MCF 10A (cell line): ENCODE results near the gene TRIM44. TPM values are rescaled to one million over a fixed set of nuclear protein-coding genes. Genes with fewer than 3 reads are reported as not detected.

Experiments used
- BruUV-seq: library from RNA; stranded (reverse); fragments of 400-500 nt; replicated peaks from 2 replicates; lab custom pipeline; 2021; lab: Mats Ljungman, UMichigan
- CTCF ChIA-PET: fragments of 300-600 bp; sonication (Branson Sonifier 250); formaldehyde crosslinking; extraction: SDS; loops from one replicate; lab custom pipeline; 2021; ENCODE audit warnings: antibody characterized with exemption, inconsistent platforms; lab: Yijun Ruan, JAX
- POLR2A ChIA-PET: fragments of 300-600, 350-650 bp; sonication (Branson Sonifier 250); formaldehyde crosslinking; extraction: SDS; loops from one replicate; lab custom pipeline; 2020; ENCODE audit warnings: antibody characterized with exemption, inconsistent platforms; lab: Yijun Ruan, JAX
- DNase-seq: peaks from one replicate; pipeline ENCODE4 v3.0.0-alpha.2; 2018; ENCODE audit not compliant: unreplicated experiment
- H3K27ac Mint-ChIP-seq: one replicate; pipeline ENCODE4 v1.8.0; 2022; ENCODE audit warnings: mild to moderate bottlenecking, low read depth, mixed read lengths; ENCODE audit not compliant: unreplicated experiment
- H3K27me3 Mint-ChIP-seq: one replicate; pipeline ENCODE4 v1.8.0; 2022; ENCODE audit warnings: mixed read lengths; ENCODE audit not compliant: insufficient read depth, unreplicated experiment
- H3K36me3 Mint-ChIP-seq: one replicate; pipeline ENCODE4 v1.8.0; 2022; ENCODE audit warnings: mild to moderate bottlenecking, moderate library complexity, mixed read lengths; ENCODE audit not compliant: insufficient read depth, unreplicated experiment
- H3K4me1 Mint-ChIP-seq: one replicate; pipeline ENCODE4 v1.8.0; 2022; ENCODE audit warnings: mixed read lengths; ENCODE audit not compliant: insufficient read depth, unreplicated experiment
- H3K4me3 Mint-ChIP-seq: one replicate; pipeline ENCODE4 v1.8.0; 2022; ENCODE audit warnings: mild to moderate bottlenecking, moderate library complexity, mixed read lengths; ENCODE audit not compliant: unreplicated experiment
- H3K9me3 Mint-ChIP-seq: one replicate; pipeline ENCODE4 v1.8.0; 2022; ENCODE audit warnings: mixed read lengths; ENCODE audit not compliant: unreplicated experiment
- intact Hi-C: fragments of 100-400 bp; cut with micrococcal nuclease; formaldehyde crosslinking; loops from 2 replicates; pipeline ENCODE4 v1.14.1; 2022
- total RNA-seq: library from RNA; stranded (reverse); gene quantifications from 2 replicates; pipeline ENCODE4 v1.2.3, GENCODE V29; 2022
- TF ChIP-seq, protein P1 (sequence below): fragments of 200-600 bp; IDR thresholded peaks from one replicate; pipeline ENCODE4 v1.8.0; 2022; ENCODE audit warnings: antibody characterized with exemption, mild to moderate bottlenecking; ENCODE audit not compliant: unreplicated experiment

Gene TRIM44
- total RNA-seq, 1 experiment from 2014 or later: 103 TPM

DNA sequence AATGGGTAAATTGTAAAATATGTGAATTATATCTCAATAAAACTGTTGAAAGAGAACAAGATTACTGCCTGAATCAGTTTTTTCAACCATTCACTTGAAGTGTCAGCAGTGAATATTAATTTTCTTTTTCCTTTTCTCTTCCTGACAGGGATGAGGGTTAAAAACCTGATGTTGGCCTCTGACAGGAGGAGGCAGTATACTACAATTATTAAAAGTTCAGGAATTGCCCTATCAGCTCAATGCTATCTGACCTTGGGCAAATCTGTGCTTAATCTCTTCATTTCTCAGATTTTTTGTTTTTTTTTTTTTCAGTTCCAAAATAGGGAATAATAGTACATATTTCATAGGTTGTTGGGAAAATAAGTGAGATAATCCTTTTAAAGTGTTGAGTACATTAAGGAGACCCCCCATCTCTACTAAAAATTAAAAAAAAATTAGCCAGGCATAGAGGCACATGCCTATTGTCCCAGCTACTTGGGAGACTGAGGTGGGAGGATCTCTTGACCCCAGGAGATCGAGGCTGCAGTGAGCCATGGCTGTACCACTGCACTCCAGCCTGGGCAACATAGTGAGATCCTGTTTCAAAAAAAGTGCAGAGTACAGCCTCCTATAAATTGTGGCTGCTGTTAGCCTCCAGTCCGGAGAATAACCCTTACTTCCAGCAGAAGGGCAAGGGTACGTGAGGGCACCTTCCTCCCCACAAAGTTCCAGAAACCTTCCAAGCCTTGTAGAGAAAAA is 48.8 kb downstream of the TRIM44 start:
- H3K9me3 Mint-ChIP-seq: no peaks in the 10 kb centered on the region
- CTCF ChIA-PET: interaction anchor here (0.6 kb wide), 2 partner anchors 445 to 817 kb away, joined by 3 to 4 read pairs; no protein-coding TSS in a partner anchor
- BruUV-seq: no TSS peak

DNA sequence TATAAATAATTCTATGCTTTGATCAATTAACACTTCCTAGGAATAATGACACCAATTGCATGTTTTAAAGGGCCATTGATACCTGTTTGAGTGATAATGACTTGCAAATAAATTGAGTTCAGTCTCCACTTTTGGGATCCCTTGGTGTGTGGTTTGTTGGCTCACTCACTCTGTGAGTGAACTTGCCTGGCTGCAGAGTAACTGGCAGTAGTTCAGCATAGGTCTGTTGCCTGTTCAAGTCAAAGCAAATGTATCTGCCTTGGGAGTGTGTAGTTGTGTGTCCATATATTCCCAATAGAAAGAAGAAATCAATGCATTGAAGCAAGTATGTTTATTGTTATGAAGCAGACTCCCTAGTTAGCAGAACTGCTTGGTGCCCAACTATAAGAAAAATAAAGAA is 49.3 kb downstream of the TRIM44 start:
- Mint-ChIP-seq H3K27me3 (no peaks in the 10 kb centered on the region), H3K36me3 (peaks cover 6% of the 10 kb centered on the region), H3K4me3 (no peak overlapping the region), H3K4me1 (peaks cover 17% of the 10 kb centered on the region), H3K27ac (no peak overlapping the region), H3K9me3 (no peaks in the 10 kb centered on the region)
- BruUV-seq: no TSS peak
- ChIA-PET CTCF (interaction anchor here (0.6 kb wide), 1 partner anchor 816 kb away, joined by 4 read pairs; no protein-coding TSS in a partner anchor), POLR2A (no interaction called here)
- DNase-seq: no peak
- intact Hi-C loops: no loop called here
- TF ChIP-seq, protein P1, sequence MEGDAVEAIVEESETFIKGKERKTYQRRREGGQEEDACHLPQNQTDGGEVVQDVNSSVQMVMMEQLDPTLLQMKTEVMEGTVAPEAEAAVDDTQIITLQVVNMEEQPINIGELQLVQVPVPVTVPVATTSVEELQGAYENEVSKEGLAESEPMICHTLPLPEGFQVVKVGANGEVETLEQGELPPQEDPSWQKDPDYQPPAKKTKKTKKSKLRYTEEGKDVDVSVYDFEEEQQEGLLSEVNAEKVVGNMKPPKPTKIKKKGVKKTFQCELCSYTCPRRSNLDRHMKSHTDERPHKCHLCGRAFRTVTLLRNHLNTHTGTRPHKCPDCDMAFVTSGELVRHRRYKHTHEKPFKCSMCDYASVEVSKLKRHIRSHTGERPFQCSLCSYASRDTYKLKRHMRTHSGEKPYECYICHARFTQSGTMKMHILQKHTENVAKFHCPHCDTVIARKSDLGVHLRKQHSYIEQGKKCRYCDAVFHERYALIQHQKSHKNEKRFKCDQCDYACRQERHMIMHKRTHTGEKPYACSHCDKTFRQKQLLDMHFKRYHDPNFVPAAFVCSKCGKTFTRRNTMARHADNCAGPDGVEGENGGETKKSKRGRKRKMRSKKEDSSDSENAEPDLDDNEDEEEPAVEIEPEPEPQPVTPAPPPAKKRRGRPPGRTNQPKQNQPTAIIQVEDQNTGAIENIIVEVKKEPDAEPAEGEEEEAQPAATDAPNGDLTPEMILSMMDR: no peak

More for the DNA sequence above, 48.8 kb downstream of the TRIM44 start:
- POLR2A ChIA-PET: interaction anchor here (0.7 to 1.1 kb wide), 2 partner anchors 91 to 110 kb away, joined by 3 read pairs; no protein-coding TSS in a partner anchor
- intact Hi-C loops: no loop called here
- Mint-ChIP-seq H3K36me3 (peaks cover 6% of the 10 kb centered on the region), H3K4me1 (peaks cover 17% of the 10 kb centered on the region), H3K4me3 (no peak overlapping the region), H3K27ac (no peak overlapping the region), H3K27me3 (no peaks in the 10 kb centered on the region)
- TF ChIP-seq, protein P1: no peak
- peak; percentile 11 for DNase-seq

DNA sequence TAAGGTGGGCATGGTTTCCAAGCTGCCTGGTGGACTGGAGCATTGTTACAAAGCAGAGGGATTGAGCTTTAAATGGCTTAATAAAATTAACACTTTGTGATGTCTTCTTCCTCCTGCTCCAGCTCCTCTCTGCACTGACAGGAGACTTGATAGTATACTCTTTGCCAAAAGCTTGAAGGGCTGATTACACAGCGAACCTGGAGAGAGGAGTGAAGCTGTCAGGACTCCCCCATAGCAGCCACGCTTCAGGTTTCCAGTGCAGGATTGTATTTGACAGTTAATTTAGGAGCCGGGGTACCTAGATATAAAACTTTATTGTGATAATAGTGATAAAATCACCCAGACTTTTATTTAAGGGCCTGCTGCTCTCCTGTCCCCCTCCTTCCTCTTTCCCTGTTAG is 50.0 kb downstream of the TRIM44 start:
- CTCF ChIA-PET: interaction anchor here (0.5 kb wide), 1 partner anchor 98 kb away, joined by 3 read pairs; no protein-coding TSS in a partner anchor
- intact Hi-C loops: no loop called here

More for the DNA sequence above, 50.0 kb downstream of the TRIM44 start:
- TF ChIP-seq, protein P1: no peak
- H3K36me3 Mint-ChIP-seq: peaks cover 6% of the 10 kb centered on the region
- BruUV-seq: no TSS peak
- H3K4me1 Mint-ChIP-seq: peaks cover 17% of the 10 kb centered on the region
- H3K4me3 Mint-ChIP-seq: no peak overlapping the region
- no peaks in the 10 kb centered on the region for H3K27me3 Mint-ChIP-seq
- no peaks in the 10 kb centered on the region for H3K9me3 Mint-ChIP-seq
- no peak overlapping the region for H3K27ac Mint-ChIP-seq
- DNase-seq: no peak
- POLR2A ChIA-PET: no interaction called here
